ENCODE results near the gene PANK2.

- no peak for TF ChIP-seq RXRA (IDR thresholded peaks at IDR 0.05; ENCODE audit: borderline replicate concordance, low read depth)
- TF ChIP-seq POLR2AphosphoS5 (IDR thresholded peaks at IDR 0.05; ENCODE audit: low read depth, low read length): no peak
- TF ChIP-seq CHD2 (IDR thresholded peaks at IDR 0.05; ENCODE audit: low read length, partially characterized antibody): no peak
- no peak for TF ChIP-seq EP300 (IDR thresholded peaks at IDR 0.05; ENCODE audit: borderline replicate concordance in 1 of 2, low read depth in 1 of 2, low read length in 1 of 2)
Measured at GRCh38 chr20:3890999-3891929, 2.1 kb downstream of the PANK2 start.
